ENCODE results near the gene ACTN4. TPM values are rescaled to one million over a fixed set of nuclear protein-coding genes. Genes with fewer than 3 reads are reported as not detected.

The ACTN4 gene
- total RNA-seq, 1 experiment from 2014 or later = 506 TPM

DNA sequence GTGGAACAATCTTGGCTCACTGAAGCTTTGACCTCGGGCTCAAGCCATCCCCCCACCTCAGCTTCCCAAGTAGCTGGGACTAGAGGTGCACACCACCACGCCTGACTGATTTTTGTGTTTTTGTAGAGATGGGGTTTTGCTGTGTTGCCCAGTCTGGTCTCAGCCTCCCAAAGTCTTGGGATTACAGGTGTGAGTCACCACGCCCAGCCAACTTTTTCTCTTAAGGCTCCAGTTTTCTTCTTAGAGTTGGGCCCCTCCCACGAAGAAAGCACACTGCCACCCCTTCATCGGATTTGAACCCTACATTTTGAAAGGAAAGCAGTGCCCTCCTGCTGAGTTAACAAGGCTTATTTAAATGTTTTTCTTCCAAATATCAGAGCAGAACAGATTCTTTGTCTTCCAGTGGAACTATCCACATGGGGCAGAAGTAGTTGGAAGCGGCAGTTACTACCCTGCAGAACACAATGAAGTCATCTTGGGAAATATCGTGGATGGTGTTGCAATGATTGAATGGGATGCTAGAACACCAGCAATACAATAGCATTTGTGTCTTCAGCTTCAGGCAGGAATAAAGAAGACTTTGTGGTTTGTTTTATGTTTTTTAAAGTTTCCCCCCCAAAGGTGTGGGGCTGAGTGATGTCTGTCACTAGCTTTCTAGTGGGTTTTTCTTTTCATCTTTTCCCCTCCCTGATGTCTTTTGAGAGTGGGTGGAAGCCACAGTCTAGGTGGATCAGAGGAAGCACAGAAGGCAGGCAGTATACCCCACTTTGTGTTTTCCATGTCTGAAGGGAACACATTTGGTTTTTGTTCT is 8.9 kb downstream of the ACTN4 start:
- ChIA-PET CTCF (interaction anchor here (0.6 to 2.2 kb wide), 4 partner anchors 19 to 254 kb away, joined by 4 to 8 read pairs (median 6); no protein-coding TSS in a partner anchor), POLR2A (interaction anchor here (0.8 kb wide), 1 partner anchor 10 kb away, joined by 3 read pairs; no protein-coding TSS in a partner anchor)
- Mint-ChIP-seq H3K9me3 (no peaks in the 10 kb centered on the region), H3K36me3 (peaks cover 17% of the 10 kb centered on the region), H3K27me3 (ENCODE audit: low read depth) (no peaks in the 10 kb centered on the region), H3K27ac (peak overlapping the region; percentile 26), H3K4me1 (peaks cover 98% of the 10 kb centered on the region), H3K4me3 (no peak overlapping the region; the same call in 1 of the 2 replicates)
- DNase-seq (ENCODE audit: low spot score) (no peak), ATAC-seq (no peak)
- TF ChIP-seq GABPB1 (CRISPR knock-in tag; IDR thresholded peaks at IDR 0.05) = 0 out of 2 replicates have a peak, but pooled peaks have one; percentile 27
- TF ChIP-seq SOX15 (CRISPR knock-in tag; IDR thresholded peaks at IDR 0.05) = no peak
- TF ChIP-seq ZNF121 (CRISPR knock-in tag; IDR thresholded peaks at IDR 0.05) = peak; percentile 71; the same call in 1 of the 2 replicates

DNA sequence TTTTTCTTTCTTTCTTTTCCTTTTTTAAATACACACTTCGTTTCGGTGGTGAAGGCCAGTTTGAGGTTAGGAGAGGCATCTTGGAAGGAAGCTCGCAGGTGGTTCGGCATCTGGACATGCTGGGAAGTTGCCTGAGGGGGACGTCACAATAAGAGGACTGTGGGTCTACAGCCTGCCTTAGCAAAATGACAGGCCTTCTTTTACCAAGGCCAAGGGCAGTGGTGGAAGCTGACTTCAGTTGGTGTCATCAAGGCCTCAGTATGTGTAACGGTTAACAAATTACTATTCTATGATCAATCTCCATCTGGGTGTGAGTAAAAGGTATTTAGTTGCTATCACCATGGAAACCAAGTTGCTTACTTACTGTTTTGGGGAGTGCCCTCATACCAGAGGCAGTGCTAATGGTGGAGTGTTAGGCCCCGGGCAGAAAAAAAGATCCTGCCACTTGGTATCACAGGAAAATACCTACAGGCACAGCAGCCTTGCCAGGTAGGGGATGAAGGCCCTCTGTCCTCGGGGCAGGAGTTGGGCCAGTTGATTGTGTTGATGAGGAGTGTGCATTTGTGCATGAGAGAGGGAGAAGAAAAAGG is 10.3 kb downstream of the ACTN4 start:
- TF ChIP-seq, protein P1, sequence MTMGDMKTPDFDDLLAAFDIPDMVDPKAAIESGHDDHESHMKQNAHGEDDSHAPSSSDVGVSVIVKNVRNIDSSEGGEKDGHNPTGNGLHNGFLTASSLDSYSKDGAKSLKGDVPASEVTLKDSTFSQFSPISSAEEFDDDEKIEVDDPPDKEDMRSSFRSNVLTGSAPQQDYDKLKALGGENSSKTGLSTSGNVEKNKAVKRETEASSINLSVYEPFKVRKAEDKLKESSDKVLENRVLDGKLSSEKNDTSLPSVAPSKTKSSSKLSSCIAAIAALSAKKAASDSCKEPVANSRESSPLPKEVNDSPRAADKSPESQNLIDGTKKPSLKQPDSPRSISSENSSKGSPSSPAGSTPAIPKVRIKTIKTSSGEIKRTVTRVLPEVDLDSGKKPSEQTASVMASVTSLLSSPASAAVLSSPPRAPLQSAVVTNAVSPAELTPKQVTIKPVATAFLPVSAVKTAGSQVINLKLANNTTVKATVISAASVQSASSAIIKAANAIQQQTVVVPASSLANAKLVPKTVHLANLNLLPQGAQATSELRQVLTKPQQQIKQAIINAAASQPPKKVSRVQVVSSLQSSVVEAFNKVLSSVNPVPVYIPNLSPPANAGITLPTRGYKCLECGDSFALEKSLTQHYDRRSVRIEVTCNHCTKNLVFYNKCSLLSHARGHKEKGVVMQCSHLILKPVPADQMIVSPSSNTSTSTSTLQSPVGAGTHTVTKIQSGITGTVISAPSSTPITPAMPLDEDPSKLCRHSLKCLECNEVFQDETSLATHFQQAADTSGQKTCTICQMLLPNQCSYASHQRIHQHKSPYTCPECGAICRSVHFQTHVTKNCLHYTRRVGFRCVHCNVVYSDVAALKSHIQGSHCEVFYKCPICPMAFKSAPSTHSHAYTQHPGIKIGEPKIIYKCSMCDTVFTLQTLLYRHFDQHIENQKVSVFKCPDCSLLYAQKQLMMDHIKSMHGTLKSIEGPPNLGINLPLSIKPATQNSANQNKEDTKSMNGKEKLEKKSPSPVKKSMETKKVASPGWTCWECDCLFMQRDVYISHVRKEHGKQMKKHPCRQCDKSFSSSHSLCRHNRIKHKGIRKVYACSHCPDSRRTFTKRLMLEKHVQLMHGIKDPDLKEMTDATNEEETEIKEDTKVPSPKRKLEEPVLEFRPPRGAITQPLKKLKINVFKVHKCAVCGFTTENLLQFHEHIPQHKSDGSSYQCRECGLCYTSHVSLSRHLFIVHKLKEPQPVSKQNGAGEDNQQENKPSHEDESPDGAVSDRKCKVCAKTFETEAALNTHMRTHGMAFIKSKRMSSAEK (CRISPR knock-in tag; IDR thresholded peaks at IDR 0.05; ENCODE audit: borderline replicate concordance) = no peak
- TF ChIP-seq, protein P2, sequence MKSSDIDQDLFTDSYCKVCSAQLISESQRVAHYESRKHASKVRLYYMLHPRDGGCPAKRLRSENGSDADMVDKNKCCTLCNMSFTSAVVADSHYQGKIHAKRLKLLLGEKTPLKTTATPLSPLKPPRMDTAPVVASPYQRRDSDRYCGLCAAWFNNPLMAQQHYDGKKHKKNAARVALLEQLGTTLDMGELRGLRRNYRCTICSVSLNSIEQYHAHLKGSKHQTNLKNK (CRISPR knock-in tag; IDR thresholded peaks at IDR 0.05) = no peak
- no peak for TF ChIP-seq EMX1 (CRISPR knock-in tag; IDR thresholded peaks at IDR 0.05)
- TF ChIP-seq, protein P3, sequence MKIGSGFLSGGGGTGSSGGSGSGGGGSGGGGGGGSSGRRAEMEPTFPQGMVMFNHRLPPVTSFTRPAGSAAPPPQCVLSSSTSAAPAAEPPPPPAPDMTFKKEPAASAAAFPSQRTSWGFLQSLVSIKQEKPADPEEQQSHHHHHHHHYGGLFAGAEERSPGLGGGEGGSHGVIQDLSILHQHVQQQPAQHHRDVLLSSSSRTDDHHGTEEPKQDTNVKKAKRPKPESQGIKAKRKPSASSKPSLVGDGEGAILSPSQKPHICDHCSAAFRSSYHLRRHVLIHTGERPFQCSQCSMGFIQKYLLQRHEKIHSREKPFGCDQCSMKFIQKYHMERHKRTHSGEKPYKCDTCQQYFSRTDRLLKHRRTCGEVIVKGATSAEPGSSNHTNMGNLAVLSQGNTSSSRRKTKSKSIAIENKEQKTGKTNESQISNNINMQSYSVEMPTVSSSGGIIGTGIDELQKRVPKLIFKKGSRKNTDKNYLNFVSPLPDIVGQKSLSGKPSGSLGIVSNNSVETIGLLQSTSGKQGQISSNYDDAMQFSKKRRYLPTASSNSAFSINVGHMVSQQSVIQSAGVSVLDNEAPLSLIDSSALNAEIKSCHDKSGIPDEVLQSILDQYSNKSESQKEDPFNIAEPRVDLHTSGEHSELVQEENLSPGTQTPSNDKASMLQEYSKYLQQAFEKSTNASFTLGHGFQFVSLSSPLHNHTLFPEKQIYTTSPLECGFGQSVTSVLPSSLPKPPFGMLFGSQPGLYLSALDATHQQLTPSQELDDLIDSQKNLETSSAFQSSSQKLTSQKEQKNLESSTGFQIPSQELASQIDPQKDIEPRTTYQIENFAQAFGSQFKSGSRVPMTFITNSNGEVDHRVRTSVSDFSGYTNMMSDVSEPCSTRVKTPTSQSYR (CRISPR knock-in tag; IDR thresholded peaks at IDR 0.05) = no peak
- no peak for TF ChIP-seq MYBL2 (CRISPR knock-in tag; IDR thresholded peaks at IDR 0.05)
- TF ChIP-seq, protein P4, sequence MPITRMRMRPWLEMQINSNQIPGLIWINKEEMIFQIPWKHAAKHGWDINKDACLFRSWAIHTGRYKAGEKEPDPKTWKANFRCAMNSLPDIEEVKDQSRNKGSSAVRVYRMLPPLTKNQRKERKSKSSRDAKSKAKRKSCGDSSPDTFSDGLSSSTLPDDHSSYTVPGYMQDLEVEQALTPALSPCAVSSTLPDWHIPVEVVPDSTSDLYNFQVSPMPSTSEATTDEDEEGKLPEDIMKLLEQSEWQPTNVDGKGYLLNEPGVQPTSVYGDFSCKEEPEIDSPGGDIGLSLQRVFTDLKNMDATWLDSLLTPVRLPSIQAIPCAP (CRISPR knock-in tag; IDR thresholded peaks at IDR 0.05) = no peak
- TF ChIP-seq, protein P5, sequence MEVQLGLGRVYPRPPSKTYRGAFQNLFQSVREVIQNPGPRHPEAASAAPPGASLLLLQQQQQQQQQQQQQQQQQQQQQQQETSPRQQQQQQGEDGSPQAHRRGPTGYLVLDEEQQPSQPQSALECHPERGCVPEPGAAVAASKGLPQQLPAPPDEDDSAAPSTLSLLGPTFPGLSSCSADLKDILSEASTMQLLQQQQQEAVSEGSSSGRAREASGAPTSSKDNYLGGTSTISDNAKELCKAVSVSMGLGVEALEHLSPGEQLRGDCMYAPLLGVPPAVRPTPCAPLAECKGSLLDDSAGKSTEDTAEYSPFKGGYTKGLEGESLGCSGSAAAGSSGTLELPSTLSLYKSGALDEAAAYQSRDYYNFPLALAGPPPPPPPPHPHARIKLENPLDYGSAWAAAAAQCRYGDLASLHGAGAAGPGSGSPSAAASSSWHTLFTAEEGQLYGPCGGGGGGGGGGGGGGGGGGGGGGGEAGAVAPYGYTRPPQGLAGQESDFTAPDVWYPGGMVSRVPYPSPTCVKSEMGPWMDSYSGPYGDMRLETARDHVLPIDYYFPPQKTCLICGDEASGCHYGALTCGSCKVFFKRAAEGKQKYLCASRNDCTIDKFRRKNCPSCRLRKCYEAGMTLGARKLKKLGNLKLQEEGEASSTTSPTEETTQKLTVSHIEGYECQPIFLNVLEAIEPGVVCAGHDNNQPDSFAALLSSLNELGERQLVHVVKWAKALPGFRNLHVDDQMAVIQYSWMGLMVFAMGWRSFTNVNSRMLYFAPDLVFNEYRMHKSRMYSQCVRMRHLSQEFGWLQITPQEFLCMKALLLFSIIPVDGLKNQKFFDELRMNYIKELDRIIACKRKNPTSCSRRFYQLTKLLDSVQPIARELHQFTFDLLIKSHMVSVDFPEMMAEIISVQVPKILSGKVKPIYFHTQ (CRISPR knock-in tag; IDR thresholded peaks at IDR 0.05) = no peak
- no peak for TF ChIP-seq FOXP1 (CRISPR knock-in tag; IDR thresholded peaks at IDR 0.05; ENCODE audit: borderline replicate concordance)
- no peaks in the 10 kb centered on the region for H3K9me3 Mint-ChIP-seq
- no peak for DNase-seq (ENCODE audit: low spot score)
- CTCF ChIA-PET = interaction anchor here (0.5 to 2.2 kb wide), 3 partner anchors 20 to 523 kb away, joined by 3 to 8 read pairs (median 6); no protein-coding TSS in a partner anchor
- H3K27ac Mint-ChIP-seq = peak overlapping the region; percentile 93
- H3K27me3 Mint-ChIP-seq (ENCODE audit: low read depth) = no peaks in the 10 kb centered on the region
- peak overlapping the region; percentile 16; the same call in 1 of the 2 replicates for H3K4me3 Mint-ChIP-seq
- H3K4me1 Mint-ChIP-seq = peaks cover 96% of the 10 kb centered on the region
- H3K36me3 Mint-ChIP-seq = peaks cover 17% of the 10 kb centered on the region
- ATAC-seq = no peak; the same call in 1 of the 2 replicates
- POLR2A ChIA-PET = interaction anchor here (0.7 to 0.8 kb wide), 2 partner anchors 11 to 381 kb away, joined by 3 to 5 read pairs; no protein-coding TSS in a partner anchor
